GM21423 (cell line): ENCODE data around the gene ZBTB20.

Experiments used
- ATAC-seq: cut with Tn5 transposase; IDR thresholded peaks from one replicate; pipeline ENCODE4 v1.9.1; 2021; ENCODE audit warnings: mild to moderate bottlenecking, moderate library complexity; ENCODE audit not compliant: unreplicated experiment

Gene ZBTB20

DNA sequence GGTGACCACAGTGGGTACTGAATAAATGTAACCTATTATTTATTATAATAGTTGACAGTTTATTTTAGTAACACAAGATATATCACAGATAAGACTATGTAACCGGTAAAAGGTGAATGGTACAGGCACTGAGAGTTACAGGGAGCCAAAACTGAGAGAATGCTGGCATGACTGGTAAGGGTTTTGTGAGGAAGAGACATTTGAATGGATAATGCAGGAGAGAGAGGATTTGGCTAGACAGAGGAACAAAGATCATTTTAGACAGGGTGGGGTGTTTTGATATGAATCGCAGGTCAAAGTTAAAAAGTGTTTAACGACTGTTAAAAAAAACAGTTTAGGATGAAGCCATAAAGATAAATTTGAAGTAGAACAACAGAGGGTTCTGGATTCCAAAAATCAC is 421.1 kb downstream of the ZBTB20 start:
- no peak for ATAC-seq

DNA sequence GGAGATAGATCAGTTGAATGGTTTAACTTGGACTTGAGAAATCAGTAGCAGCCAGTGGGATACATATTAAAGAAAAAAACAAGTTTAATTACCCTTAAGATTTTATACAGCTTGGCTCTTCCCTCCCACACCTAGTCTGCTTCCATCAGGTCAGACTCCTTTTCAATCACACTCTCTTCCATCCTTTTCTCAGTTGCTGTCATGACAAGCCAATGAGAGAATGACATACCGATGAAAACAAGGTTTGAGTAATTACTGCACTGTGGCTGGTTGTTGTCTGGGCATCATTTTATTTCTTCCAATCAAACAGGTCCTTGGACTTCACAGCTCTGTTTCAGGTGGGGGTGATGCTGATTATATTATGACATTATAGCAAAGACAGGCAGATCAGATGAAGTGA is 424.6 kb downstream of the ZBTB20 start:
- no peak for ATAC-seq

GRCh38 chr3:114721864-114722263 is 425.2 kb downstream of the ZBTB20 start:
- ATAC-seq = peak; percentile 64

DNA sequence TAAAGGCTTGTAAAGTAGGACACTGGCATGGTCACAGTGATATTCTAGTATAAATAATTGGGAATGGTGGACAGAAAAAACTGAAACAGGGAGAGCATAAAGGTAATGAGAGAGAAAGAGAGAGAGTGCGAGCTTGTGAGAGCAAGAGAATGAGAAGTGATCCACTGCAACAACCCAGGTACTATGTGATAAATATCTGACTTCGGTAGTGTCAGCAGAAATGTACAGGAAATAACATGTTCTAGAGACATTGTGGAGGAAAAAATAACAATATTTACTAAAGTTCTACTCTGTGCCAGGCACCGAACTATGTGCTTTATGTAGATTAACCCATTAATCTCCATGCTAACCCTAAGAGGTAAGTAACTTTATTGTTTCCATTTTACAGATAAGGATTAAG is 425.9 kb downstream of the ZBTB20 start:
- ATAC-seq = no peak

DNA sequence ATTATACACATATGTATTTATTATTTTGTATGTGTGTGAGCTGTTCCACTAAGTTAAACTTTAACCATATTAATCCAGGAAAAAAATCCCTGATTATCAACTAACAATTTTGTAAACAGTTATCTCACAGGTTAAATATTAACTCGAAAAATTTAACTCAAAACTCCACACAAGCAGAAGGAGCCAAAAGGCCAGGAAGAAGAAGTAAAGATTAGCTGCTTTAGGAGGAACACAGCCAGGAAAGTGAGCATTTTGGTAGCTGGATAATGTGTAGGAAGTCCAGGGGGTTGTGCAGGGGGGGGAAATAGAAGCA is 428.2 kb downstream of the ZBTB20 start:
- ATAC-seq = no peak

- no peak for ATAC-seq
Measured at GRCh38 chr3:114718071-114718897, 428.8 kb downstream of the ZBTB20 start.

DNA sequence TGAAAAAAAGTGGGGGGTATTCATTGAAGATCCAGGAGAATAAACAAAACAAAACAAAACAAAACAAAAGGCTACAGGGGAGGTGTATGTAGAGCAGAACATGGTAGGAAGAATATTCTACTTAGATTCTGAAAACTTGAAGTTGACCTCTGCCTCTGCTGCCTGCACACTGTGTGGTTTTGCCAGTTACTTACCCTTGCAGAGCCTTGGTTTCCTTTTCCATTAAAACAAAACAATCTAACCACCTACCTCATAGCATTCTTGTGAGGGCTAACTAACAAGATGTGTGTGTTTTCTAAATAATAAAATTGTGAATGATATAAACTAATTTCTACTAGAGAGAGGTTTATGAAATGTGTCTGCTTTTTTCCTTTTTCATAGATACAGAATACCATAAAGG is 430.2 kb downstream of the ZBTB20 start:
- no peak for ATAC-seq

DNA sequence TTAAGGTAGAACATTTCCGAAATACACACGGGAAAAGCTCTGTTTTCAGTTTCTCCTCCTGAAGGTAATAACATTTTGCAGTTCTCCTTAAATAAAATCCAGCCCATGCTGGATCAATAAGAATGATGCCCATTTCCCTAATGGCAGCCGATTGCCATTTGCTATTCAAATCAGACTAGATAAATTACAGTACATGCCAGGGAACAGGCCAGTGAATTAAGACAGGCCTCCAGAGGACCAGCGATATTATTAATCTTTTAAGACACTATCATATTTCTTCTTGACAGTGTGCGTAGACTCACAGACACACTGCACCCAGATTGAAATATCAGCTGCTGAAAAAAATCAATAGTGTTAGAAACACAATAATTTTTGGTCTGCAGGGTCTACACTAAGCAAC is 431.0 kb downstream of the ZBTB20 start:
- ATAC-seq = no peak

DNA sequence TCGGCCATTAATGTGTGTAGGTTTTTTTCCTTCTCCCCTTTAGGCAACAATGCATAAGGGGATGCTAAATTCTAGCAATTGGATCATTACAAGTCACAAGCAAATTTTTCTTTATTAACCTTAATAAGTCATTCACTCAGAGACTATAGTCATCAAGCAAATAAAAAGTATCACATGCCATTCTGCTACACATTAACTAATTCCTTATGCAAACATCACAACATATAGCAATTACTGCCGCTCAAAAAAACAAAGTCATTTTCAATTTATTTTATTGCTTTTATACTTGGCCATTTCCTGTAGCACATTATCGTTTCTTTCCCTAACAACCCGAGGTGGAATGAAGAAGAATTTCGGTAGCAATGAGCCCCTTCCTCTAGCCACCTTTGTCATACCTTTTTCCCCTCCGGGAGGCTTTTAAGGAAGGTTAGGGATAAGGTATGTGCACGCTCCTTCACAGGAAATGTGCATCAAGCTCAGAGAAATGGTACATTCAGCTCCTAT is 432.1 kb downstream of the ZBTB20 start:
- no peak for ATAC-seq

DNA sequence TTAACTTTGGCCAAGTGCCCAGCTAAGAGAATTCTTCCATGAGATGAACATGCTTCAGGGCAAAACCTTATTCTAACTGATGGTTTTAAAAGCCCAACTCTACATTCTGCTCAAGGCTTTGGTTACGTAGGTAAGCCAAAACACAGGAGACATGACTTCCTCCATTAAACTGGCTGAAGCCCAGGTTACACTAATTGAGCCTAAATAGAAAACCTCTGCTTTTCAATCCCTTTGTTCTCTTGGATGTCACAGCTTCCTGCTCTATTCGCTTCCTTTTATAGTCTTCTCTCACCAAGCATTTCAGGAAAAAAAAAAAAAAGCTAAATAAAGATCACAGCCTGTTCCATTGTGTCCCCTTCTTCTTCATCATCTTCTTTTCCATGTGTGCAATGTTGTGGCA is 432.9 kb downstream of the ZBTB20 start:
- no peak for ATAC-seq

GRCh38 chr3:114712728-114713492 is 434.2 kb downstream of the ZBTB20 start:
- no peak for ATAC-seq

DNA sequence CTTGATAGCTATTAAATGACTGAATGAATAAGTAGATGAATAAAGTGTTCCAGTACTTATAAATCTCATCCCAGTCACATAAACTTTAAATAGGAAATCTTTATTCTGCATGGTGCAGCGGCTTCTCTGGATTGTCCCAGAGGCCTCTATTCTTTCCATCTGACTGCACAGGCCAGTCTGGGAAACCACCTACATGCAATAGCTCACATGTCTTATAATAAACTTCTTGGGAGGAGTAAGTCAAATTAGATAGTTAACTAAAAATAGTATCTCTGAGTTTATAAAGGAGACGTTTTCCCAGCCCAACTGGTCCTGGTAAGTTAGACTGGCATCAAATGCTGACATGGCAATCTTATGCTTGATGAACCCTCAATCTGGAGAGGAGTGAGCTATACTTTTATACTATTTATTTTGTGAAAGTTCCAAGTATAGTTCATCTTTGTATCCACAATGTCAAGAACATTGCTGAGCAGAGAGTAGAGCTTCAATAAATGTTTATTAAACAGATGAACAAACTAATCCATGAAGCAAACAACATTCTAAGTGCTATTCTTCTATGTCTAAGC is 435.7 kb downstream of the ZBTB20 start:
- ATAC-seq = no peak

GRCh38 chr3:114709102-114709501 is 438.0 kb downstream of the ZBTB20 start:
- no peak for ATAC-seq

DNA sequence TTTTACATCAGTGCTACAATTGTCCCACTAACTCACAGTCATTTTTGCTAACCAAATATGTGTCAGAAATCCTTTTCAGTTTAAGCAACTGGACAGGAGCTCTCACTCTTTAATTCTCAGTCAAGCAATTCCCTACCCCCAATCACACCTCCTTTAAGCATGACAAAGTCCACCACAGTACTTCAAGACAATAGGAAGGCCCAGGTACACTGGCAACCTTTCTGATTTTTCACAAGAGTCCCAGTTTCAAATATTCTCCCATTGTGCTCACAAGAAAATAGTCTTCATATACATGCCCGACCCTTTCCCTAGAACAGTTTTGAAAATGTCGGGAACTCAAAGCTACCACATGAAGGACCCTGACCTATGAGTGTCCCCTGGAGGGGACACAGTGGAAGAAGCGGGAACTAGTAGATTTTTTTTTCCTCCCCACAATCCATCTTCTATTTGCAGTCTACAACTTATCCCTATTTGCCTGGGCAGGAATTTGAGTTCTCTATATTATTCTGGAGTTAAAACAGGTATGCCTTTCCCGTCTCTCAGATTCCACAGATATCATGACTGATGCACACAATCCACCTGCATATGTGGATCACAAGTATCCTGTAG is 439.7 kb downstream of the ZBTB20 start:
- ATAC-seq = no peak

- ATAC-seq = no peak
Measured at GRCh38 chr3:114706591-114707232, 440.4 kb downstream of the ZBTB20 start.

GRCh38 chr3:114700637-114701234 is 446.4 kb downstream of the ZBTB20 start:
- no peak for ATAC-seq

DNA sequence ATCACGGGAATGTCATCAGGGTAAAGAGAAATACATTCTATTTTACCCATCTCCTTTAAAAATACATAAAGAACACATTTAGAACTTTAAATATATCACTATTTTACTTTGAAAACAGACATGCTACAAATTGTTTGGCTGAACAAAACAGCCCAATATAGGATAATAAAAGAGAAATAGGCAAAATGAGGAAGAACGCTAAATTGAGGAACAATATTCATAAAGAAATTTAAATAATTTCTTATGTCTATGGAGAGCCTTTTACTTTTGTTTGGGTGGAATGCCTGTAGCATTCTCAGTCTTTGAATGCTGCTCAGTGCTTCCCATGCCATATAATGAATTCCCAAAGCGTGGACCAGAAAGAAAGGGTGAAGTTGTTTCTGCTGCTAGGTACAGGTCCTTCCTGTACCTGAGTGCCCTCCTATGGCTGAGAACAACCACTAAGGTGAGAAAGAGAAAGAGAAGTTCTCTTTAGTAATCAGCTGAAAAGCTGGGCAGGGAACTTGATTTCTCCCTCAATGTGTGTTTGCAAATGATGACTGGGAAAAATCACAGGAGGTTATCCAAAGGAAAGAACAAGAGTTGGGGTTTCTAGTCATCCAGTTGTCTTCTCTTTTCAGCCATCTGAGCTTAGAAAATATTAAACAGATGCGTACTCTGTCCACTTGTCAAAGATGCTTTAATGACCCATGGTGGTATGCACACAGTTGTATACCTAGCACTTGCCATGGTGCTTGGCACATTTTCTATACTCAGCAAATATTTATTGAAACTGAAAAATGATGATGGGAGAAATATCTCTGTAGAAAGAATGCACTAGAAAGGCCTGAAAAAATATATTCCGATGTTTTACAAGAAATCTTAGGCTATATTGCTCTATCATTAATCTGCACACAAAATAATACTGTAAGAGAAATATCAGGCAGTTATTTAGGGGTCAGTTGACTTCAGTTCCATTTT is 448.7 kb downstream of the ZBTB20 start:
- ATAC-seq = no peak

GRCh38 chr3:114697401-114697800 is 449.7 kb downstream of the ZBTB20 start:
- no peak for ATAC-seq

DNA sequence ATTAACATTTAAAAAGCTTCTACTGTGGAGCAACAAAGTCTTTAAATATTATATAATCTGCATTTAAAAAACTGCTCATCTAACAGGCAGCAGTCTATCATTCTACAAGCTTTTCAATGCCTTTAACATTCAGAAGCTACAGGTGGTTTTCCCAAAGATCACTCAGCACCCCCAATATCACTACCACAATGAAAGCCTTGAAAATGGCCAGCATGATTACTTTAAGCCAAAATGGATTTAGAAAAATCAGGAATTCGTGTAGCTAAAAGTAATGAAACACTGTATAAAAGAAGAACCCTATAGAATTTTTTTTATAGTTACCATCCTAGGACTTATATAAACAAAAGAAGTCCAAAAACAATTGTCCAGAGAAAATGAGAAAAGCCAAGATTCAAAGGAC is 452.8 kb downstream of the ZBTB20 start:
- no peak for ATAC-seq
